GM21423 (cell line): ENCODE results near the gene FLNC.

Experiments
- ATAC-seq: cut with Tn5 transposase; IDR thresholded peaks from one replicate; pipeline ENCODE4 v1.9.1; 2021; ENCODE audit warnings: mild to moderate bottlenecking, moderate library complexity; ENCODE audit not compliant: unreplicated experiment

FLNC gene

DNA sequence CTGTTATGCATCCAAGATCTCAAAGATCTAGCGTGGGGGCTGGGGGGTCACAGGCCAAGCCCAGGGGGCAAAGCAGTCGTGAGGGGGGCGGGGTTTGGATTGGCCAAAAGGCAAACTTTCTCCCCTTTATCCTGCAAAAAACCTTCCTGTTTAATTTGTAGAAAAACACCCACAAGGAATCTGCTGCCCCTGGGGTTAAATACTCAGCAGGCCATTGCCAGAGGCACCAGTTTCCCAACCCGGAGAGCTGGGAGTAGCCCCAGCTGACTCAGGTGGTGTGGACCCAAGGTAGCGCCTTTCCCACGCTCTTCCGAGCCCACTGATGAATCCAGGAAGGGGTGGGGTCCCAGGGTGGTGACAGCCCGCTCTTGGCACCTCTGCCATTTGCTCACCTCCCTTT, 58.9 kb downstream of the FLNC start:
- no peak for ATAC-seq

DNA sequence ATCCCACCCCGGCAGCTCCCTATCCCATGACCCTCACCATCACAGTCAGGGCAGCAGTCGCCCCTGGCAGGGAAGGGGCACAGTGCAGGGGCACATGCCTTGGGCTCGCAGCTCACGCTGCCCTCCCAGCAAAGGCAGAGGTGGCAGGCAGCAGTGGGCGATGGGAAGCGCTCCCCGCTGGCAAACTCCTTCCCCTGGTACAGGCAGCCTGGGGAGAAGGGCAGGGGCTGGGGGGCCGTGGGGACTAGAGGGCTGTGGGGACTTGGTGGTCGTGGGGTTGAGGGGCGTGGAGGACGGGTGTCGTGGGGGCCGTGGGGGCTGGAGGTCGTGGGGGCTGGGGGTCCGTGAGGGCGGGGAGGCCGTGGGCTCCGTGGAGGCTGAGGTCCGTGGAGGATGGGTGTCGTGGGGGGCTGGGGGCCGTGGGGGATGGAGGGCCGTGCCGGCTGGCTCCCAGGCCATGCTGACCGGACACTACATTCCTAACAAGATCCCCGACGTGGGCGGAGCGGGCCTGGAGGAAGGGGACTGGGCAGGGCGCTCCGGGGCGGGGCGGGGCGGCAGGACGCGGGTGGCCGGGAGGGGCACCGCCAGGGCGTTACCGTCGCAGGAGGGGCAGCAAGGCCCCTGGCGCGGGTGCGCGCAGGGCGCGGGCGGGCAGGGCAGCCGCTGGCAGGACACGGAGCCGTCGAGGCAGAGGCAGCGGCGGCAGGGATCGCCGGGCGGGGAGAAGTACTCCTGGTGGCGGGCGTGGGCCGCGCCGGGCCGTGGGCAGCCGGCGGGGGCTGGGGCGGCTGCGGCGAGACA, 60.3 kb downstream of the FLNC start:
- no peak for ATAC-seq

GRCh38 chr7:128891110-128891941, 61.1 kb downstream of the FLNC start:
- ATAC-seq, result no peak

DNA sequence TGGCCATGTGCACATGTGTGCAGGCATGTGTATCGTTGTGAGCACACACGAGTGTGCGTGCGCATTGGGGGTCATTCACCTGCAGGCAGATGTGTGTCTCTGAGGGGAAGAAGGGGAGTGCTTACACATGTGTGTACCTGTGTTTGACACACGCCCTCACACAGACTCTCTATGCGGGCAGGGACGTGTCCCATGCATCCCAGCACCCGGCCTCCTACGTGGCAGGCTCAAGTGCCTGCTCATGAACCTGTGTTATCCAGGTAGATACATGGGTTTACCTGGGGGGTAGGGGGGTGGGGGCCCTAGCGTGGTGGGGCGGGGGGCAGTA, 61.7 kb downstream of the FLNC start:
- ATAC-seq, result no peak

- no peak for ATAC-seq
Measured at GRCh38 chr7:128892521-128893250, 62.5 kb downstream of the FLNC start.

GRCh38 chr7:128893251-128894100, 63.3 kb downstream of the FLNC start:
- no peak for ATAC-seq

DNA sequence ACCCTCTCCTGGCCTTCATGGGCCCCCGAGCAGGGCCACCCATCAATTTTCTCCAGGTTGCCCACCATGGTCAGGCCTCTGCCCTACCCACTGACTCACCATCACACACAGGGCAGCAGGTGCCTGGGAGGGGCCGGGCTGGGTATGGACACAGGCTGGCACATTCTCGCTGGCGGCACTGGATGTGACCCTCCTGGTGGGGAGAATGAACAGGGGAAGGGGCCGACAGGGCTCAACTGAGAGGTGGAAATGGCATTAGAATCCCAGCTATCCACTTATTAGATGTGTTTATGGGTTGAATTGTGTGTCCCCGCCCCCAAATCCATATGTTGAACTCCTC, 63.9 kb downstream of the FLNC start:
- ATAC-seq, result no peak

- no peak for ATAC-seq
Measured at GRCh38 chr7:128895320-128895719, 65.1 kb downstream of the FLNC start.

DNA sequence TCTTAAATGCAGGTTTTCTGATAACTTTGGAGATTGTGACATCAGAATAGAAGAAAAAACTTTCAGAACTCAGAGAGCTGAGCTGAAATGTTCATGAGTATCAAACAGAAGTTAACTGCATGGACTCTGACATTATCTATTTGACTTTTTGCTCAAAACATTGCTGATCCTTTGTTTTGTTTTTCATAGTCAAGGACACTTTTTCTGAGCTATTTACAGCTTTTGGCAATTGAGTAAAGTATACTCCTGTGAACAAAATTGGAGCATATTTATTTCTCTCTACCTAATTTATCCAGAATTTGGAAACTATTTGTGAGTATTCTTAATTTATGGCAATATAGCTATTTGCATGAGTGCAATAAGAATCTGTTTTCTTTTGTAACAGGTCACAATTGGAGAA, 69.2 kb downstream of the FLNC start:
- no peak for ATAC-seq

GRCh38 chr7:128900237-128900636, 70.0 kb downstream of the FLNC start:
- no peak for ATAC-seq

DNA sequence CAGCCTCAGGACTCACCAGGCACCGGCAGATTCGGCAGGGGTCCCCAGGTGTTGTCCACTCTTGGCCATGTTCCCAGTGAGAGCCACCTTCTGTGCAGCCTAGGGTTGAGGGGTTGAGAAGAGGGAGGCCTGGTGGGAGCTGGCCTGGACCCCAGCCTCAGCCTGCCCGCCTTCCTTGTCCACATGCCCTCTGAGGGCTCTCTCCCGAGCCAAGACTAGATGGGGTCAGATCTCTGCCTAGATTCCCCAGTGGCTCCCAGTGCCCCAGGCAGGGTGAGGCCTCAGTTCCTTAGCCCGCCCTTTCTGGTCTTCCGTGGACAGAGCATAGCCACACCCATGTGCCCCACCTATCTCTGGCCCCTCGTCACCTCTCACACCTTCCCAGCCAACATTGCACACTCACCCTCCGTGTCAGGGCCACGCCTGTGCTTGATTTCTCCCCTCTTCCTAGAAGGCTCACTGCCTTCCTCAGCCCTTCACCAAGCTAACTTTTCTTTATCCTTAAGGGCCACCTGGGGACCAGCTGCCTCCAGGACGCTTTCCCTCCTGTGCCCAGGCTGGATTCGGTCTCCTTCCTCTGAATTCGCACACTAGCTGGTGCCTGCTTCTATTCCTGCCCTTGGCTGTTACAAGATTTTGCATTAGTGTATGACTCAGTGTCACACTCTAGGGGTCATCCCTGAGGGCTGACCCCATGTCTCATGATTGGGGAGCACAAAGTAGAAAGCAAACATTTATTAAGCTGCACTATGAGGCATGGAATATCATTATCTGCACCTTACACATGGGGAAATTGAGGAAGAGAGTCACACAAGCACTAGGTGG, 72.8 kb downstream of the FLNC start:
- no peak for ATAC-seq

- no peak for ATAC-seq
Measured at GRCh38 chr7:128903621-128904361, 73.6 kb downstream of the FLNC start.

- no peak for ATAC-seq
Measured at GRCh38 chr7:128904381-128905197, 74.4 kb downstream of the FLNC start.

DNA sequence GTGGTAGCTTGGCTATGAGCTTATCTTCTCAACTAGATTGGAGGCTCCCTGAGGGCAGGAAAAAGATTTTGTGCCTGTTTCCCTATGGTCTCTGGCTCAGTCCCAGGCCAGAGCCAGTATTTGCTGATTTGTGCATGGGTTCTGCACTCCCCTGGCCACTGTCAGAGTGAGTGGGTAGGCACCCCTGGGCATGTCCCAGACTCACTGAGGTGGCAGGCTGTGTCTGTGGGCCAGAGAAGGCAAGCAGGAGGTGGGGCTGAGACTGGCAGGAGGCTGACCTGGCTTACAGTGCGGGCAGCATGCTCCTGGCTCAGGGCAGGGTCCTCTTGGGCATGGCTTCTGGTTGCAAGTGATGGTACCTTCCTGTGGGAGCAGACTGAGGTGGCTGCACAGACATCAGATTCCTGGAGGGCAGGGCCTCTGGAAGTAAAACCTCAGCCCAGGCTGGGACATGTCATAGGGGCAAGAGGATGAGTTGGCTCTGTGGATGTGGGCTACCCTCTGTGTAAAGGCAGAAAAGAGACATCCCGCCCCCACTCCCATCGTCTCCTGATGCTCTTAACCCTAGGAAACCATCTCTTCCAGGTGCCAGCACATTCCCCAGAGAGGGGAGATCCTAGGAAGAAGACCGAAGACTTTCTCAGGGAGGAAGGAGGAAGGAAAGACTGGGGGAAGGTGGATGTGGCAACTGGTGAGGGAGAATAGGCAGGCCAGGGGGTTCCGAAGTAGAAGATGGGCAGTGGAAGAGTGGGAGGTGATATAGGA, 76.0 kb downstream of the FLNC start:
- no peak for ATAC-seq

DNA sequence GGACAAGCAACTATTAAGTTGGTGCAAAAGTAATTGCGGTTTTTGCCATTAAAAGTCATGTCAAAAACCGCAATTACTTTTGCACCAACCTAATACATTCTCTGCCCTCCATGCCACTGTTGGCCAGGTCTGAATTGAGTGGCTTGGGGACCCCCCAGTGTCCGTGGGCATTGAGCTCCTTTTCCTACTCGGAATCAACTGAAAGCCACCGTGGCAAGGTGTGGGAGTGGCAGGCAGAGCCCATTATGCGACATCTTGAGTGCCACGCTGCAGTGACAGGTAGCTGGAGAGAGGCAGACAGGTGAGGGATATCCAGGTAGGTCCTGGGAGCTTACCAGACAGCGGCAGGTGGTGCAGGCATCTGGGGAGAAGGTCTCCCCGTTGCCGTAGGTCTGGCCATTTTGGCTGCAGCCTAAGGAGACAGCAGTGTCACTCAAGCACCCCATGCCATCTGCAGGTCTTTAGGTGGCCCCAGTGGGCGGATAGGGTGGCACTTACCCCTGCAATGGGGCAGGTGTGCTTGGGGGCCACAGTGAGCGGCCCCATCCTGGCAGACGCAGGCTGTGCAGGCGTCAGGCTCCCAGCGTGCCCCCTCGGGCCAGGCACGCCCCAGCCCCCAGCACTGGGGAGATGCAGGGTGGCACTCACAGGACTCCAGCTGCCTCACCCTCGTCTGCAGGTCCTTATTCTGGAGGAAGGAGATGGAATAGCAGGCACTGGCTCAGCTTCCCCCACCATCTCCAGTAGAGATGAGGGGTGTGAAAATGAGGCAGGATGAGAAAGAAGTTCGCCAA, 76.8 kb downstream of the FLNC start:
- ATAC-seq, result no peak
